Inferior parietal cortex (tissue), 1 donor: ENCODE measurements around the gene TRIM46.

Experiments
- DNase-seq: peaks from one replicate; pipeline ENCODE4 v3.0.0-alpha.2; 2016; ENCODE audit errors: extremely low spot score

The TRIM46 gene

GRCh38 chr1:155171836-155172731 is 1.6 kb upstream of the TRIM46 start:
- no peak for DNase-seq

- DNase-seq = peak; percentile 97
Observed at GRCh38 chr1:155172732-155173477, 744 bp upstream of the TRIM46 start, which contains the start of gene KRTCAP2. KRTCAP2 (minus strand) TSS chr1:155173304; CDS start chr1:155173224, 80 bp downstream.

GRCh38 chr1:155174324-155175280 is 953 bp downstream of the TRIM46 start:
- peak; percentile 9 for DNase-seq

- peak; percentile 10 for DNase-seq
Observed at GRCh38 chr1:155175281-155175926, 1.8 kb downstream of the TRIM46 start.

- DNase-seq = no peak
Observed at GRCh38 chr1:155175927-155176371, 2.3 kb downstream of the TRIM46 start.

- DNase-seq = peak; percentile 92
Observed at GRCh38 chr1:155176544-155177071, 3.0 kb downstream of the TRIM46 start.

GRCh38 chr1:155177192-155177917 is 3.7 kb downstream of the TRIM46 start:
- DNase-seq = no peak

- DNase-seq = no peak
Observed at GRCh38 chr1:155177918-155178281, 4.3 kb downstream of the TRIM46 start.

- DNase-seq = no peak
Observed at GRCh38 chr1:155178441-155179111, 4.9 kb downstream of the TRIM46 start.

- no peak for DNase-seq
Observed at GRCh38 chr1:155179112-155180031, 5.7 kb downstream of the TRIM46 start.

- DNase-seq = no peak
Observed at GRCh38 chr1:155181371-155182051, 7.9 kb downstream of the TRIM46 start.

- DNase-seq = no peak
Observed at GRCh38 chr1:155182052-155182550, 8.5 kb downstream of the TRIM46 start.

GRCh38 chr1:155183775-155184221 is 10.1 kb downstream of the TRIM46 start:
- DNase-seq = no peak

- no peak for DNase-seq
Observed at GRCh38 chr1:155184351-155184811, 10.7 kb downstream of the TRIM46 start.

- DNase-seq = no peak
Observed at GRCh38 chr1:155184835-155185782, 11.5 kb downstream of the TRIM46 start.

GRCh38 chr1:155185783-155186066 is 12.1 kb downstream of the TRIM46 start:
- no peak for DNase-seq
